ENCODE data around the gene F3. TPM values are rescaled to one million over a fixed set of nuclear protein-coding genes. Genes with fewer than 3 reads are reported as not detected.
A peak's percentile ranks its signal among the peaks of the same experiment; 100 is the strongest.

Gene F3
- total and polyA plus RNA-seq, 2 of the 13 experiments (the other 11 are each of a cell fraction or from before 2014, with no cell fraction given) = 5.8 to 9.0 TPM

- TF ChIP-seq ZNF468 (CRISPR knock-in tag; IDR thresholded peaks at IDR 0.05) (no peak), MYC (CRISPR knock-in tag; IDR thresholded peaks at IDR 0.05; ENCODE audit: borderline replicate concordance) (peak; percentile 33; the same call in 1 of the 2 replicates), RBFOX2 (IDR thresholded peaks at IDR 0.05; ENCODE audit: low read depth, low read length) (peak; percentile 60), ZNF484 (CRISPR knock-in tag; IDR thresholded peaks at IDR 0.05; ENCODE audit: borderline replicate concordance, low read depth) (peak; percentile 62; the same call in 1 of the 2 replicates), MTF1 (CRISPR knock-in tag; IDR thresholded peaks at IDR 0.05) (no peak), FOXA3 (CRISPR knock-in tag; IDR thresholded peaks at IDR 0.05) (peak; percentile 24; the same call in 1 of the 2 replicates), ZNF563 (CRISPR knock-in tag; IDR thresholded peaks at IDR 0.05) (peak; percentile 35; the same call in 1 of the 2 replicates), TARDBP (CRISPR knock-in tag; IDR thresholded peaks at IDR 0.05) (0 out of 2 replicates have a peak, but pooled peaks have one; percentile 41), YEATS4 (CRISPR knock-in tag; IDR thresholded peaks at IDR 0.05; ENCODE audit: borderline replicate concordance) (peak; percentile 45; the same call in 1 of the 2 replicates), ZNF557 (CRISPR knock-in tag; IDR thresholded peaks at IDR 0.05) (peak; percentile 30; the same call in 1 of the 2 replicates), ZNF275 (CRISPR knock-in tag; IDR thresholded peaks at IDR 0.05; ENCODE audit: borderline replicate concordance) (0 out of 2 replicates have a peak, but pooled peaks have one; percentile 14), PHF5A (CRISPR knock-in tag; IDR thresholded peaks at IDR 0.05; ENCODE audit: low read depth, unreplicated experiment) (no peak), HIC2 (CRISPR knock-in tag; IDR thresholded peaks at IDR 0.05; ENCODE audit: low read depth) (no peak), ZNF720 (CRISPR knock-in tag; IDR thresholded peaks at IDR 0.05) (no peak), SP5 (CRISPR knock-in tag; IDR thresholded peaks at IDR 0.05; ENCODE audit: borderline replicate concordance, low read depth) (peak; percentile 73; the same call in 1 of the 2 replicates), JUND (CRISPR knock-in tag; IDR thresholded peaks at IDR 0.05) (peak; percentile 95), ZMYM4 (CRISPR knock-in tag; IDR thresholded peaks at IDR 0.05) (peak; percentile 41; the same call in 1 of the 2 replicates), PBX3 (CRISPR knock-in tag; IDR thresholded peaks at IDR 0.05; ENCODE audit: borderline replicate concordance) (no peak), ZNF776 (CRISPR knock-in tag; IDR thresholded peaks at IDR 0.05) (peak; percentile 65), ARID4A (CRISPR knock-in tag; IDR thresholded peaks at IDR 0.05; ENCODE audit: borderline replicate concordance) (peak; percentile 67; the same call in 1 of the 2 replicates)
Measured at GRCh38 chr1:94541246-94542087, at the start of gene F3 (continued).
